Retinal pigment epithelial cell (primary cell): ENCODE measurements around the gene UMPS.
"Not testable (repeated sequence)": the region's sequence is repeated elsewhere in the genome, so short reads cannot be mapped to it uniquely, and the experiment has no call there.

Experiments used
- DNase-seq: peaks from one replicate; pipeline ENCODE4 v3.0.0-alpha.2; 2010; ENCODE audit warnings: low read depth
- H3K4me3 ChIP-seq: 2 replicates; pipeline ENCODE4 v1.5.1; 2011; ENCODE audit warnings: mild to moderate bottlenecking, low read length, control low read depth, moderate library complexity
- CTCF ChIP-seq: conservative IDR thresholded peaks from 2 replicates; pipeline ENCODE4 v1.5.1; 2011; ENCODE audit warnings: low read depth, low read length, control low read depth, inconsistent platforms

UMPS gene

GRCh38 chr3:124784686-124785382 is 54.6 kb downstream of the UMPS start:
- no peak for DNase-seq
- TF ChIP-seq CTCF, result no peak
- H3K4me3 ChIP-seq, result no peak overlapping the region

GRCh38 chr3:124785973-124786372 is 55.7 kb downstream of the UMPS start:
- no peak for DNase-seq
- H3K4me3 ChIP-seq, result no peak overlapping the region
- no peak for TF ChIP-seq CTCF

- no peak overlapping the region for H3K4me3 ChIP-seq
- DNase-seq, result no peak
- peak; percentile 40 for TF ChIP-seq CTCF
Observed at GRCh38 chr3:124786511-124787241, 56.4 kb downstream of the UMPS start.

GRCh38 chr3:124787476-124788195 is 57.4 kb downstream of the UMPS start:
- no peak for TF ChIP-seq CTCF
- H3K4me3 ChIP-seq, result no peak overlapping the region
- no peak for DNase-seq

DNA sequence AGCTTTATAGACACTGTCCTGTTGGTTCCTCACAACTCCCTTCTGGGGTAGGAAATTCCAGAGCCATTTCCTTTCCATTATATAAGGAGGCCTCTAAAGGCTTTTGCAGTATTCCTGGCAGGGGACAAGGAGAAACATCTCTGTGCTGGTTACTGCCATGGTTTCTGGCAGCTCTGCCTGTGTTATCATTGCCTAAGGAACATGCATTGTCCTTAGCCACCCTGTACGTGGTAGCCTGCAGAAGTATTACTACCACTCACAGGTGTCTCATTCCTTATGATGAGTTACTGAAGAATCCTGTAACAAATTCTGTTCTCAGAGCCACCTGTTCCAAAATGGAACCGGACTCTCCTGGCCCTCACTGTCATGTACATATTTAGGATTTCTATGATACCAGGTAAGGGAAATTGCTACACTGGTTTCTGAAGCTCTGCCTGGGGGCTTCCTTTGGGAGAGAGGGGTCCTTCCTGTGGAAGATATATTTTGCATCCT is 58.0 kb downstream of the UMPS start:
- no peak for TF ChIP-seq CTCF
- no peak for DNase-seq
- no peak overlapping the region for H3K4me3 ChIP-seq

DNA sequence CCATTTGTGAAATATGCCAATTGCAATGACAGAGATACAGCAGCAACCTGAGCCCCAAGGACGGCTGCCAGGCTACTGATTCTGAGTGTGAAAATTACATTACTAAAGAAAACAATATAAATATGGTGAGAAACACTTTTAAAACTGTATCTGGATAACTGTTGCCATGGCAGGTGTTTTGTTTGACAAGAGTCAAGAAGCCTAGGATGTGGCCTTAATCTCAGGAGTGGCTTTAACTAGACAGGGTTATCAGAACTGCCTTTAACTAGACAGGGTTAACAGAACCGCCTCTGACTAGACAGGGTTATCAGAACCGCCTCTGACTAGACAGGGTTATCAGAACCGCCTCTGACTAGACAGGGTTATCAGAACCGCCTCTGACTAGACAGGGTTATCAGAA is 58.9 kb downstream of the UMPS start:
- H3K4me3 ChIP-seq, DNase-seq: not testable (repeated sequence)

DNA sequence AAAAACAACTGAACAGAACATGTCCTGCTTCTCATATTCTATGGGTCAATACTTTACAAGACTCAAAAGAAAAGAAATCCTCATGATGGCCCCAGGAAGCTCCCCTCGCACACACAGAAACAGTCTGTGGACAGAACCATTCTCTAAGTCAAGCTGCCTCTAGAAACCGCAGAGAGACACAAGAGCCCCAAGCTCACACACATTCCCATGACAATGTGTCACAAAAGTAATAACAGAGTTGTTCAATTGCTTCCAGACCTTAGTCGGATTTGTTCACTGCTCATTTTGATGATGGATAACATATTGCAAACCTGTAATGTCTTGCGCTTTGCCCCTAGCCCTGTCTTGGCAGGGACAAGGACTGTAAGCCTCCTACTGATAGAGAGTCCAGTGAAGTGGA is 60.9 kb downstream of the UMPS start:
- no peak overlapping the region for H3K4me3 ChIP-seq
- no peak for TF ChIP-seq CTCF
- no peak for DNase-seq
